Activated CD8-positive, alpha-beta T cell treated with anti-CD3 and anti-CD28 coated beads, Interleukin-2, amount 10 ng/mL, durations not matched to agents 7 days and 5 days (primary cell): ENCODE results near the gene CFHR5. TPM values are rescaled to one million over a fixed set of nuclear protein-coding genes. Genes with fewer than 3 reads are reported as not detected.
"Not testable (repeated sequence)": the region's sequence is repeated elsewhere in the genome, so short reads cannot be mapped to it uniquely, and the experiment has no call there.

ENCODE experiments used
- ATAC-seq: fragments of 150-1000 bp; cut with Tn5 transposase; one replicate; pipeline ENCODE4 v1.10.0; 2021; ENCODE audit warnings: moderate library complexity
- CTCF ChIA-PET: fragments of 350-600 bp; sonication (Branson Sonifier 250); formaldehyde crosslinking; loops from one replicate; lab custom pipeline; 2021; ENCODE audit warnings: antibody characterized with exemption; lab: Charles Lee
- POLR2A ChIA-PET: fragments of 350-600 bp; sonication (Branson Sonifier 250); formaldehyde crosslinking; loops from one replicate; lab custom pipeline; 2021; ENCODE audit warnings: antibody characterized with exemption; lab: Charles Lee
- DNase-seq: peaks from one replicate; pipeline ENCODE4 v3.0.0-alpha.2; 2020
- H3K27ac Mint-ChIP-seq: one replicate; pipeline ENCODE4 v1.8.0; 2021; ENCODE audit warnings: mild to moderate bottlenecking, mixed read lengths
- H3K27me3 Mint-ChIP-seq: one replicate; pipeline ENCODE4 v1.8.0; 2021; ENCODE audit warnings: low read depth, mixed read lengths
- H3K36me3 Mint-ChIP-seq: one replicate; pipeline ENCODE4 v1.8.0; 2021; ENCODE audit warnings: low read depth, mixed read lengths
- H3K4me1 Mint-ChIP-seq: one replicate; pipeline ENCODE4 v1.8.0; 2021; ENCODE audit warnings: low read depth, mixed read lengths
- H3K4me3 Mint-ChIP-seq: one replicate; pipeline ENCODE4 v1.8.0; 2021; ENCODE audit warnings: mild to moderate bottlenecking, mixed read lengths
- H3K9me3 Mint-ChIP-seq: one replicate; pipeline ENCODE4 v1.8.0; 2022; ENCODE audit warnings: mixed read lengths; ENCODE audit not compliant: insufficient read depth
- total RNA-seq, 2 experiments: library from RNA; stranded (reverse); gene quantifications; one replicate each; pipeline ENCODE4 v1.2.3, GENCODE V29; 2021

Gene CFHR5
- total RNA-seq, 2 experiments from 2014 or later, result not detected

GRCh38 chr1:197024460-197024859, 47.1 kb downstream of the CFHR5 start:
- ChIA-PET CTCF (no interaction called here), POLR2A (no interaction called here)
- Mint-ChIP-seq H3K9me3 (no peaks in the 10 kb centered on the region), H3K4me3 (no peak overlapping the region), H3K27me3 (peaks cover 2% of the 10 kb centered on the region), H3K27ac (no peak overlapping the region), H3K36me3 (no peaks in the 10 kb centered on the region), H3K4me1 (no peaks in the 10 kb centered on the region)
- DNase-seq (no peak), ATAC-seq (no peak)

- ChIA-PET CTCF (no interaction called here), POLR2A (no interaction called here)
- no peak for DNase-seq
- H3K9me3 Mint-ChIP-seq, result no peaks in the 10 kb centered on the region
- H3K4me3 Mint-ChIP-seq, result no peak overlapping the region
- H3K4me1 Mint-ChIP-seq, result no peaks in the 10 kb centered on the region
- no peak overlapping the region for H3K27ac Mint-ChIP-seq
- H3K27me3 Mint-ChIP-seq, result no peaks in the 10 kb centered on the region
- no peak for ATAC-seq
- H3K36me3 Mint-ChIP-seq, result no peaks in the 10 kb centered on the region
Measured at GRCh38 chr1:197027359-197027758, 50.0 kb downstream of the CFHR5 start.

DNA sequence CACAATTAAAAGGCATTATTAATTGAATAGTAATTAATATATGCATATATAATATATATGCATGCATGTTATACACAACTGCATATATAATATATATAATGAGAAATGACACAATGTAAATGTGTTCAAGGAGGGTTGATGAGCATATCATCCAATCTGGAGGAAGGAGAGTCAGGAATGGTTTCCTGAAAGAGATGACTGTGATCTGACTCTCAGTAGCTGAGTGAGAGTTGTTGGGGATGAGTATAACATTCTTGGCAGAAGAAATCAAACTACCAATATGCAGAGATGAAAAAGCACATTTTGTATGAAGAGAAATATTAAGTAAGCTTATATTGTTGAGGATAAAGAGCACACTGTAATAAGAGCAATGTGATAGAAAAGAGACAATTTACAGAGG, 52.4 kb downstream of the CFHR5 start:
- no peaks in the 10 kb centered on the region for H3K36me3 Mint-ChIP-seq
- ATAC-seq (no peak), DNase-seq (no peak)
- no peak overlapping the region for H3K4me3 Mint-ChIP-seq
- no peaks in the 10 kb centered on the region for H3K9me3 Mint-ChIP-seq
- ChIA-PET CTCF (no interaction called here), POLR2A (no interaction called here)
- H3K27ac Mint-ChIP-seq, result no peak overlapping the region
- no peaks in the 10 kb centered on the region for H3K4me1 Mint-ChIP-seq
- no peaks in the 10 kb centered on the region for H3K27me3 Mint-ChIP-seq

- ATAC-seq, CTCF ChIA-PET, H3K4me3 Mint-ChIP-seq, H3K27ac Mint-ChIP-seq, H3K4me1 Mint-ChIP-seq, DNase-seq, H3K36me3 Mint-ChIP-seq, H3K9me3 Mint-ChIP-seq, POLR2A ChIA-PET, H3K27me3 Mint-ChIP-seq: not testable (repeated sequence)
Measured at GRCh38 chr1:197034631-197035339, 57.4 kb downstream of the CFHR5 start.

DNA sequence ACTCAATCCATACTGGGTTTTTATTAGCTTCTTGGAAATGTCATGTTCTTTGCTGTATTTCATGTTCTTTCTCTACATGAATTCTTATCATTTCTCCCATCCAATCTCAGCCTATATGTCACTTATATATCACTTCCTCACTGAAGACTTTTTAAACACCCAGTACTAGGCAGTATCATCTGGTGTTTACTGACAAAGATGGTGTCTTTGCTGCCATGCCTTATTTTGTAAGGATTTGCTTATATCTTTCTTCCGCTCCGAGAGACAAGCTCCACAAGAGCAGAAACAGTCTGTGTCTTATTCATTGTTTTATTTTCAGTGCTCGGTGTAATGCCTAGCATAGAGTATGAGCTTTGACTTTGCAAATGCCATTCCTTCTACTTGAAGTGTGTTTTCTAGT, 59.5 kb downstream of the CFHR5 start:
- H3K36me3 Mint-ChIP-seq, result no peaks in the 10 kb centered on the region
- ChIA-PET CTCF (no interaction called here), POLR2A (no interaction called here)
- H3K27me3 Mint-ChIP-seq, result peaks cover 6% of the 10 kb centered on the region
- ATAC-seq, result no peak
- no peaks in the 10 kb centered on the region for H3K4me1 Mint-ChIP-seq
- no peaks in the 10 kb centered on the region for H3K9me3 Mint-ChIP-seq
- DNase-seq, result no peak
- no peak overlapping the region for H3K4me3 Mint-ChIP-seq
- no peak overlapping the region for H3K27ac Mint-ChIP-seq

DNA sequence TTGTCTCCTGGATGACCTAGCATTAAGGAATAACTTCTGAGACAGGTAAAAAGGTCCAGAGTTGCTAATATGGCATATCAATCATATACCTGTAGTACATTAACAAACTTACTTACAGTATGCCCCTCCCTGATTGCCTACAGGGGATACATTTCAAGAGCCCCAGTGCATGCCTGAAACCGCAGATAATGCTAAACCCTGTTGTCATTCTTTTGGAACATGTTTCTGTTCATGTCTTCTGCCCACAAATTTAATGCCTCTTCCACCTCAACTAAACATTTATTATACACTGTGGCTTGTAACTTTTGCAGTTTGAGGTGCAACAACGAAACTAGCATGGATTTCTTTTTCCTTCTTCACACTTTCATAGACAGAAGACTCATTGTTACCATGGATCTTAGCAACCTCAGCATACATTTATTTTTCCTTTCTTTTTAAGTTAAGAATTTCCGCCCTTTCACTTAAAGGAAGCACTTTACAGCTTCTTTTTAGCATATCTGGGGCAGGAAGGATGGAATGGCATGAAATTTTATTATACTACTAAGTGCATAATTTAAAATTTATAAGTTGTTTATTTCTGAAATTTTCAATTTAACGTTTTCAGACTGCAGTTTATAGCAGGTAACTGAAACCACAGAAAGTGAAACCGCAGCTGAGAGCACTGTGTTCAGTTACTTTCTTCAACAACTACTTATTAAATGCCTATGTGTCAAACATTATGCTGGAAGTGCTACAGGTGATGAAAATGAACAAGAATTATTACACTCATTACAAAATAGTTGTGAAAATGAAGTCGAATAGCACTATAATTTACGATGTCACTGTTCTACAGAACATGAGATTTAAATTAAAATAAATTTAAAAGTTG, 64.4 kb downstream of the CFHR5 start:
- H3K4me3 Mint-ChIP-seq, result no peak overlapping the region
- no peaks in the 10 kb centered on the region for H3K36me3 Mint-ChIP-seq
- H3K27ac Mint-ChIP-seq, result no peak overlapping the region
- DNase-seq (no peak), ATAC-seq (no peak)
- no peaks in the 10 kb centered on the region for H3K9me3 Mint-ChIP-seq
- POLR2A ChIA-PET, result no interaction called here
- H3K4me1 Mint-ChIP-seq, result no peaks in the 10 kb centered on the region
- CTCF ChIA-PET, result no interaction called here
- peaks cover 8% of the 10 kb centered on the region for H3K27me3 Mint-ChIP-seq

- ChIA-PET CTCF (no interaction called here), POLR2A (interaction anchor here (0.6 kb wide), 1 partner anchor 48 kb away, joined by 3 read pairs; no protein-coding TSS in a partner anchor)
- H3K4me3 Mint-ChIP-seq, result no peak overlapping the region
- H3K27ac Mint-ChIP-seq, result no peak overlapping the region
- ATAC-seq (no peak), DNase-seq (no peak)
- H3K27me3 Mint-ChIP-seq, result peaks cover 8% of the 10 kb centered on the region
- H3K9me3 Mint-ChIP-seq, result no peaks in the 10 kb centered on the region
- H3K36me3 Mint-ChIP-seq, result no peaks in the 10 kb centered on the region
- H3K4me1 Mint-ChIP-seq, result no peaks in the 10 kb centered on the region
Measured at GRCh38 chr1:197042676-197043341, 65.5 kb downstream of the CFHR5 start.

DNA sequence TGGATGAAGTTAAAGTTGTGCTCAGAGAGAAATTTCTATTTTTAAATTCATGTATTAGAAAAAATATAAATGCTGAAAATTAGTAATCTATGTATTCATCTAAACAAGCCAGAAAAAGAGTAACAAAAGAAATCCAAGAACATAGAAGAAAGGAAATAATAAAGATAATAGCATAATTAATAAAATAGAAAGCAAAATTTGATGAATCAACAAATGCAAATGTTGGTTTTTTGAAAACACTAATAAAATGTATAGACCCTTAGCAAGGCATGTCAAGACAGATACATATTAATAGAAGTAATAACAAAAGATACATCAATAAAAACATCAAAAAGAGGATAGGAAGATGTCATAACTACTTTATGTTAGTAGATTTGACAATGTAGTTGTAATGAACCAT, 71.7 kb downstream of the CFHR5 start:
- Mint-ChIP-seq H3K4me1 (no peaks in the 10 kb centered on the region), H3K27me3 (peaks cover 8% of the 10 kb centered on the region), H3K27ac (no peak overlapping the region)

More for the DNA sequence above, 71.7 kb downstream of the CFHR5 start:
- POLR2A ChIA-PET, result no interaction called here
- Mint-ChIP-seq H3K4me3 (no peak overlapping the region), H3K36me3 (no peaks in the 10 kb centered on the region), H3K9me3 (no peaks in the 10 kb centered on the region)
- ATAC-seq, result no peak
- no peak for DNase-seq
- CTCF ChIA-PET, result no interaction called here

Other genes starting within 250 kb of the CFHR5 start
- not detected for gene CFHR3, start 202.7 kb upstream of the CFHR5 start, total RNA-seq
- gene CFHR1, start 157.8 kb upstream of the CFHR5 start, total RNA-seq, result not detected
- gene CFHR4, start 89.5 kb upstream of the CFHR5 start, total RNA-seq, result not detected
- gene CFHR2, start 33.8 kb upstream of the CFHR5 start, total RNA-seq, result not detected
- not detected for gene F13B, start 89.7 kb downstream of the CFHR5 start, total RNA-seq
- 10 to 100 TPM; 87.5 to 87.9 TPM for gene ASPM, start 169.1 kb downstream of the CFHR5 start, total RNA-seq
- gene ZBTB41, start 223.7 kb downstream of the CFHR5 start, total RNA-seq, result 1 to 10 TPM; 5.3 TPM